Measurements from ENCODE around the gene DCAF5.

DNA sequence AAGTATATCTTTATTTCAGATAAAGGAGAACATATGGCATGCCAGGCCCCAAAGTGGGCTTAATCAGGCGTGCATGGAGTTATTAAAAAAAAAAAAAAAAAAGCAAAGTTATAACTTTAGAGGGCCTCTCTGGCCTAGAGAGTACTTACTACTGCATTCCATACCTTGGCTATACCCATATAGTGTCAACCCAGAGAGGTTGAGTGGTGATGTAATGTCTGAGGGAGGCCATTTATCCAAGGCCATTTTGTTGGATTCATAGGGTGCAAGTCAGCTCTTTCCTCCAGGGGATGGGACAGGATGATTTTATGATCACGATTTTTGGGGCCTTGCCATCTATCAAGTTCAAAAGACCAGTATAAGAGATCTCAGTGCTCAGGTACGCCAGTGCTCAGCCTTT is 66.4 kb downstream of the DCAF5 start:
- TF ChIP-seq CTCF (IDR thresholded peaks at IDR 0.05): no peak
- no peak for TF ChIP-seq POLR2A (IDR thresholded peaks at IDR 0.05)
